NCI-H1092 (cell line): ENCODE data around the gene BTN3A1.
"Not testable (repeated sequence)": the region's sequence is repeated elsewhere in the genome, so short reads cannot be mapped to it uniquely, and the experiment has no call there.

Experiments used
- DNase-seq: peaks from one replicate; lab custom pipeline; 2025; lab: John Stamatoyannopoulos, UW

Gene BTN3A1

DNA sequence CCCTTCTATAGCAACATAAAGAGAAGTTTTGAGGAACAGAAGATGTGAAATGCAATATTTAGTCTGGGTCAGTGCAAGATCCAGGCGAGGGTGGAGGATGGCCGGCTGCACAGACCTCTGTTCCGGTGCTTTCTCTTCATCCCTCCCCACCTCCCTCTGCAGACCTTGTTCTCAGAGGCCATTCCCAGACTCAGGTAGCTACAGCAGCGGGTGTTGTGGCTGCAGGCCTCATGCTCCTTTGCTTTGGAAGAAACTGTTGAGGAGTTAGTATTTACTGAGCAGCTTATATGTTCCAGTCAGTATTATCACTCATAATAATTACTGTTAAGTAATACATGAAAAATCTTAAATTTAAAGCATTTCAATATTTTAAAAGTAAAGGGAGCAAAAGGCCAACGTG lies 39.9 kb downstream of the BTN3A1 start:
- no peak for DNase-seq

DNA sequence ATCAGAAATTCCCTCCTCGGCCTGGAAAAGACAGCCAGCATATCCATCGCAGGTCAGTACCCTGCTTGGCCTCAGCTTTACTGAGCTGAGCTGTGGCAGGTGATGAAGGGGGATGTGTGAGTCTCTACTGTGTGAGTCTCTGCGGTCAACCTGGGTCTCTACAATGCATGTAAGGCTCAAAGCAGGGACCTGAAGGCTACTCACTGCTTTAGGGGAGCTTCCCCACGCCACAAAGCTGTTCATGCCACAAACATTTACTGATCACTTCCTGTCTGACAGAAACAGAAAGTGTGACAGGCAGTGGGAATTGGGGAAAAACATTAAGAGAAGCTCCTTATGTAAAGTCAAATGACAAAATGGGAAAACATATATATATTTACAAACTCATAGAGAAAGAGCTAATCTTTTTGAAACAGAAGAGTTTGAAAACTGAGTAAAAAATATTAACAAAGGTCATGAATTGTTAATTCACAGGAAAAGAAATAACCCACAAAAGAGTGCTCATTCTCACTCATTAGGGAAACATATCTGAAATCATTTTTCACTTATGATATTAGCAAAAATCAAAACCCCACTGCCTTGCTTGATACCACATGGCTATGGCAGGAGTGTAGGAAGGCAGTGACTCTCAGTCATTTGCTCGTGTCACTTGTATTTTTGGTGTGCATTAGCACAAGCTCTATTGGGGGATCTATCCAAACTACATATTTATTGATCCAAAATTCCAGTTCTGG lies 44.0 kb downstream of the BTN3A1 start:
- no peak for DNase-seq

DNA sequence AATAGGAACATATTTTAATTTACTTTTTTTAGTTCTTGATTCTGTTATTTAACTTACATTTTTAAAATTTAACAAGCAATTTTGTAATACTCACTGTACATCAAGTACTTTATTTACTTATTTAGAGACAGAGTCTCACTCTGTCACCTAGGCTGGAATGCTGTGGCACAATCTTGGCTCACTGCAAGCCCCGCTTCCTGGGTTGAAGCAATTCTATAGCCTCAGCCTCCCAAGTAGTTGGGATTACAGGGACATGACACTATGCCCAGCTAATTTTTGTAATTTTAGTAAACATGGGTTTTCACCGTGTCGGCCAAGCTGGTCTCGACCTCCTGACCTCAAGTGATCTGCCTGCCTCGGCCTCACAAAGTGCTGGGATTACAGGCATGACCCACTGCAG lies 45.2 kb downstream of the BTN3A1 start:
- DNase-seq: no peak

DNA sequence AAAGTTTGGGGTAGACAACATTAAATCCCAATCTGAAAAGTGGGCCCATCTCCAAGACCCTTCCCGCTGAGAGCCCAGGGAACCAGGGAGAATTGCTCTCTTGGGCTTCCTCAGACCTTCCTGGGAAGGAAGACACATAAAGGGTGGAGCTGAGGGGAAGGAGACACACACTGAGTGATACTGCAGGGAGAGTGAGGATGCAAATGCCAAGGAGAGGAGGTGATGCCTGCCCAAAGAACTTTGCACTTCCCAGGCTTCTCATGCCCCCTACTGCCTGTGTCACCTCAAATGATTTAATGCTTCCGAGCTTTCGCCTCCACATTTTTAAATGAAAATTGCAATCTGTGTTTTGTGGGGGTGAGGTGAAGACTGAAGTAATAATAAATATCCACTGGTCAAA lies 48.2 kb downstream of the BTN3A1 start:
- no peak for DNase-seq

DNA sequence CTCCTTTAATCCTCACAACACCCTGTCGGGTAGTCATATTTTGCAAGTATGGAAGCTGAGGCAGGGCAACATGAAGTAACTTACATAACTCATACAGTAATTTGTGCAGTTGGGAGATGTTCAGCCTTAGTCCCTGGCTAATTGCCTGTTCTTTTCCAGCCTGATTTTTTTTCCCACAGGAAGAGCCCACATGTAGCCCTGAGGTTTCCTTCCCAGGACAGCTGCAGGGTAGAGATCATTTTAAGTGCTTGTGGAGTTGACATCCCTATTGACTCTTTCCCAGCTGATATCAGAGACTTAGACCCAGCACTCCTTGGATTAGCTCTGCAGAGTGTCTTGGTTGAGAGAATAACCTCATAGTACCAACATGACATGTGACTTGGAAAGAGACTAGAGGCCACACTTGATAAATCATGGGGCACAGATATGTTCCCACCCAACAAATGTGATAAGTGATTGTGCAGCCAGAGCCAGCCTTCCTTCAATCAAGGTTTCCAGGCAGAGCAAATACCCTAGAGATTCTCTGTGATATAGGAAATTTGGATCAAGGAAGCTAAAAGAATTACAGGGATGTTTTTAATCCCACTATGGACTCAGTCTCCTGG lies 50.7 kb downstream of the BTN3A1 start:
- no peak for DNase-seq

DNA sequence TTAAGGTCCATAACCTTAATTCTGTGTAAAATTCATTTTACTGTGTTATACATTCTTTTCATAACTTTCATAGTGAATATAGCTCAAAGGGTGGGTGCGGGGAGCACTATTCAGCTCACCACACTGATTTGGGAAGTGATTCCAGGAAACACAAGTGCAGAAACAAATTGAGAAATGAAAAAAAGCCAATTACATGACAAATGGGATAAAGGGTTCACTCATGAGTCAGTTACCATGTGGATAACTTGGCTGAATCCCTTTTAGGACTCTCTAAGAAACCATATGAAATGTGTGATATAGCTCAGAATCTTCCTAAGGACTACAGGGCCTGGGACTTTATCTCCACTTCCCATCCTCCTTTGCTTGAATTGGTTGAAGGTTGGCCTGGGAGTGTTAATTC lies 52.6 kb downstream of the BTN3A1 start:
- DNase-seq: no peak

DNA sequence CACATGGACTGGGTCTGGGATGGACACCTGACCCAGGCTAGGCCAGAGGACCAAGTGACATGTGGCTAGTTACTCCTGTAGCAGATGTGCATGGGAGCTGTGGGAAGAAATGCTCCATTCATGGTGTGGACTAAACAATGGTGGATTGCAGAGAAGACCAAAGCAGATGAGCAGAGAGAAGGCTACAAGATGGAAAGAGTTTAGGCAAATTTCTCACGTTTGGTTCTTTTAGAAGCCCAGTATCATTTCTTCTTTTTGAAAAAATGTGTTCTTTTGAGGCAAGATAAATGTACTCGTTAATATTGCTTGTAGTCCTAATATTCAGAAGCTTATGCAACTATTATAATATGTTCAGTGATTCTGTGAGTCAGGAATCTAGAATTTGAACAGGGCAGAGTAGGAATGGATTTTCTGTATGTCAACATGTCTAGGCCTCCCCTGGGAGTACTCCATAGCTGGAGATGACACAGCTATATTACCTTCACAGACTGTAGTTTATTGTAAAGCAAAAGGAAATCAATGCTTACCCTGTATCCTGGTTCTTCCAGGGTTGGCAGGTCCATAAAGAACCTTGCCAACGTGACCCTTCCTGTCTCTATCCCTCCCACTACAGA lies 53.4 kb downstream of the BTN3A1 start:
- DNase-seq: no peak

DNA sequence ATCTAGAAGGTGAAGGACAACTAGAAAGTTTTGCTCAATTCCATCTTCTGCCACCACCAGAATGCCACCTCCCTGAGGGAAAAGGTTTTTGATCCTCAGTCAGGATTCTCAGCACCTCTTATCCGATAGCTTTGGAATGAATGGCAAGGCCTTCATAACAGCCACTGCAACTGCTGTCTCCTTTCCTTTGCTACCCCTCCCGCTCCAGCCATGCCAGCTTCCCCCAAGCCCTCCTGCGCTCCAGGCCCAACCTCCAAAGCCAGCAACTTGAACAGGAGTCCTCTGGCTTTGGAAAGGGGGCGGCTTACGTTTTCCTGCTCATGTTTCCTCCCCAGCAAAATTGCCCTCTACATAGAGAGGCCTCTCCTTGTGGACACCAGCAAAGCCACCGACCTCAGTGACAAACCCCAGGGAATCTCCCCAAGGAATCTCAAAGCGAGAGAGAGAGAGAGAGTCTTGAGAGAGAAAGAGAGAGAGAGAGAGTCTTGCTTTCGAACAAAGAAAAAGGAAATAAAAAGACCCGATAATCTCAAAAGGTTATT lies 55.3 kb downstream of the BTN3A1 start:
- no peak for DNase-seq

DNA sequence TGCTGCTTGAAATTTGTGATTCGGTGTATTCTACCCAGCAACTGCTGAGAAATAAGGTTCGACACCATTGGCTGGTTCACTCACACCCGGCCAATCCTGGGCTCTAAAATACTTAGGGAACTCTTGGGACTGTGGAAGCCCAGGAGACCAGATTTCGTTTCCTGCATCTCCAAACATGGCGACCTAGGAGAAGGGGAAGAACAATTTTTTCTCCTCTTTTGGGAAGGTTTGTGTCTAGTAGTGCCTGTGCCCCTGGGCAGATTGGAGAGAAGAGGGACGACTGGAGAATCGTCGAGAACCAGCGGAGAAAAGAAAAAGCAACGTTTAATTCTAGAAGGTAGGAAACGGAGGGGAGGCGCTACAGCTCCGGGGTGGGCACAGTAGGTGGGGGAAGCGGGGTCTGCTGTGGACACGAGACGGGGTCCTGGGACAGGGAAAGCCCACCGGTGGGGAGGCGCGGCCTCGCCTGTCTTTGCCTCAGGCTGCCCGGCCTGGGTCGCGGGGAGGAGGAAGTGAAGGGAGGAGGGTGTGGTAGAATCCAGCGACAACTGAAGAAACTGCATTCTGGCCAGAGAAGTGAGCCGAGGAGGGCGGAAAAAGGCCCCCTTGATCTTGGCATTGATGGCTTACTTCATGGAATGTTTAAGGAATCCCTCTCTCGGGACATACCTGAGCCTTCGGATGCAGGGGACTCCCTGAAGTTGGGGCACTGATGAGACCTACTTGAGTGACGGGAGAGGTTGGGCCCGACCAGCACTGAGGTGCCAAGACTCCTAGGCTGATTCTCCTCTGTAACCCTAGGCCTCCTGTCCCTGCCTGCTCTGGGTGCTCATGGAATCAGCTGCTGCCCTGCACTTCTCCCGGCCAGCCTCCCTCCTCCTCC lies 56.0 kb downstream of the BTN3A1 start, which contains the start of gene BTN2A1:
TSS of gene BTN2A1 (plus strand) at position 150 of the 883 bp plus-strand sequence. CDS start at position 832, 682 bp downstream.
- DNase-seq: peak; percentile 72

DNA sequence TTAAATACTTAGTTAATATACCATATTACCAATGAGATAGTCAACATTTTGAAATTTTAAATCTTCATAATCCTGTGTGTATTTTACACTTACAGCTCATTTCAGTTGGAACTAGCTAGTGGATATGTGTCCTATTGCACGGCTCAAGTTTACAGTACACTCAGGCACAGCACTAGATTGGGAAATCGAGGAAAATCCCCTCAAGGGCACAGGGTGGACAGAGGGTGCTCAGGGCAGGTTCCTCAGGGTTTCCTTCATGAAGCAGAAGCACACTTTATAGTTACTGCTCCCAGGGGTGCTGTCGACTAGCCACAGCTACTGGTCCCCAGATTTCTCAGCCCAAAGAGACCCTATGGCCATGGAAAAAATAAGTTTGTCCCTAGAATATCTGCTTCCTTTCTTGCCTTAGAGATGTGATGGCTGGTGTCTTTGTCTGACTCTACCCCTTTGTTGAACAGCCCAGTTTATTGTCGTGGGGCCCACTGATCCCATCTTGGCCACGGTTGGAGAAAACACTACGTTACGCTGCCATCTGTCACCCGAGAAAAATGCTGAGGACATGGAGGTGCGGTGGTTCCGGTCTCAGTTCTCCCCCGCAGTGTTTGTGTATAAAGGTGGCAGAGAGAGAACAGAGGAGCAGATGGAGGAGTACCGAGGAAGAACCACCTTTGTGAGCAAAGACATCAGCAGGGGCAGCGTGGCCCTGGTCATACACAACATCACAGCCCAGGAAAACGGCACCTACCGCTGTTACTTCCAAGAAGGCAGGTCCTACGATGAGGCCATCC lies 57.1 kb downstream of the BTN3A1 start:
- no peak for DNase-seq

DNA sequence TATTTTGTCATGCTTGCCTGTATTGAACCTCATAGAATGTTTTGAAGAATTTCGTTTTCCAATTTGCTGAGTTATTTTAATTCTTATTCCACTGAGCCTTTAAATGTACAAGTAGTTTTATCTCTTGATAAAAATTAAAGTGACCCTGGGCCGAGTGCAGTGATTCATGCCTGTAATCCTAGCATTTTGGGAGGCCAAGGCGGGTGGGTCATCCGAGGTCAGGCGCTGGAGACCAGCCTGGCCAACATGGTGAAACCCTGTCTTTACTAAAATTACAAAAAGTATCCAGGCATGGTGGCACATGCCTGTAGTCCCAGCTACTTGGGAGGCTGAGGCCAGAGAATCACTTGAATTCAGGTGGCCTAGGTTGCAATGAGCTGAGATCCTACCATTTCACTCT lies 59.3 kb downstream of the BTN3A1 start:
- not testable (repeated sequence) for DNase-seq

DNA sequence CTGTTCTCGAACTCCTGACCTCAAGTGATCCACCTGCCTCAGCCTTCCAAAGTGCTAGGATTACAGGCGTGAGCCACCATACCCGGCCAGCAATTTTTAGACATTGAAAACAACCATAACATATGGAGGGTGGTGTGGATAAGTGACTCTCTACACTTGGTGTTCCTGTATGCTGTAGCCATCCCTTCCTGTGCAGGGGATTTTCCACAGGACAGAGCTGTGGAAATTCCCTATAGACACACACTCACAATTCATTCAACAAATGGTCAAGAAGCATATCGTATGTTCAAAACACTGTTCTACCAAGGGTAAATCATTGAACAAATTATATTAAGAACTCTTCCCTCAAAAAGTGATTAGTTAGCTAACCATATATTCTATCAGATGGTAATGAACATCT lies 61.9 kb downstream of the BTN3A1 start:
- no peak for DNase-seq

DNA sequence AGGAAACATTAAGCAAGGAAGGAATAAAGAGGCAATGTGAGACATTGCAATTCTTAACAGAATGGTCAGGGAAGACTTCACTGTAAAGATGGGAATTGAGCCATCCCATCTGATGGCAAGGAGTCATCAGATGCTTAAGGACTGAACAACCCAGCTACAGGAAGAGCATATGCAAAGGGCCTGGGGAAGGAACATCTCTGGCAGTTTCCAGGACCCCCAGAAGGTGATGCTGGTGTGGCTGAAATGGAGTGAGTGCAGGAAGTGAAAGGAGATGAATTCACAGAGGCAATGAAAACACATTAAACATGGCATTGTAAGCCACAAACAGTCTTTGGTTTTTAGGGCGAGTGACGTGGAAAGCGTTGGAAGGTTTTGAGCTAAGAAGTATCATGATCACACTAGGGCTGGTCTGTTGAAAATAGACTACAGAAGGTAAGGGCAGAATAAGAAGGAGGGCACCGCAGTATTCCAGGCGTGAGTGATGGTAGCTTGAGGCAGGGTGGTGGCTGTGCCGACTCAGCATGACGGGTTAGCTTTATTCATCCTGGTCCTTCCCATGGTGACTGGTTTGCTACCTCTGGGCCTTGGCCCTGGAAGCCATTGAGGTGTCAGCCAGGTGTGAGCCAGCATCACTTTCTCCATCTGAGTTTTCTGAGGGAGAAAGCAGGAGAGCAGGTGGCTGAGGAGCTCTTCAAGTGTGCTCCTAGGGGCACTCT lies 62.5 kb downstream of the BTN3A1 start:
- DNase-seq: no peak
